Neural cell (in vitro differentiated cells): Measurements from ENCODE around the gene GZMH. TPM values are rescaled to one million over a fixed set of nuclear protein-coding genes. Genes with fewer than 3 reads are reported as not detected.

Source experiments
- H2AFZ ChIP-seq: fragments of 200-600, 300-800 bp; sonication (generic), shearing (Covaris generic); 2 replicates; pipeline ENCODE4 v1.6.0; 2014; ENCODE audit warnings: low read depth, mild to moderate bottlenecking, antibody characterized with exemption, low read length, moderate library complexity
- H3F3A ChIP-seq: fragments of 200-600 bp; shearing (Covaris generic); 2 replicates; pipeline ENCODE4 v1.6.1; 2016; ENCODE audit warnings: mild to moderate bottlenecking, moderate library complexity, mixed read lengths, antibody characterized with exemption, low read length; ENCODE audit not compliant: insufficient read depth, poor library complexity, severe bottlenecking
- H3K27ac ChIP-seq: fragments of 200-600, 300-800 bp; sonication (generic), shearing (Covaris generic); 2 replicates; pipeline ENCODE4 v1.5.1; 2014; ENCODE audit warnings: mild to moderate bottlenecking, low read length, moderate library complexity
- H3K27me3 ChIP-seq: fragments of 300-800, 200-600 bp; sonication (generic), shearing (Covaris generic); 2 replicates; pipeline ENCODE4 v1.6.0; 2014; ENCODE audit warnings: mild to moderate bottlenecking, low read depth, low read length, moderate library complexity; ENCODE audit not compliant: insufficient read depth
- H3K36me3 ChIP-seq: fragments of 300-800, 200-600 bp; sonication (generic), shearing (Covaris generic); 2 replicates; pipeline ENCODE4 v1.5.1; 2014; ENCODE audit warnings: mild to moderate bottlenecking, antibody characterized with exemption, low read length, moderate library complexity; ENCODE audit not compliant: insufficient read depth
- H3K4me2 ChIP-seq: fragments of 300-800, 200-600 bp; sonication (generic), shearing (Covaris generic); 2 replicates; pipeline ENCODE4 v1.6.0; 2014; ENCODE audit warnings: mild to moderate bottlenecking, low read length
- H3K4me3 ChIP-seq: fragments of 300-800, 200-600 bp; sonication (generic), shearing (Covaris generic); 2 replicates; pipeline ENCODE4 v1.5.1; 2014; ENCODE audit warnings: mild to moderate bottlenecking, low read length, moderate library complexity
- H3K79me2 ChIP-seq: fragments of 200-600 bp; shearing (Covaris generic); replicated peaks from 2 replicates; pipeline ENCODE4 v1.6.0; 2014; ENCODE audit warnings: mild to moderate bottlenecking, low read length, moderate library complexity; ENCODE audit not compliant: insufficient read depth
- H3K9ac ChIP-seq: fragments of 300-800, 200-600 bp; sonication (generic), shearing (Covaris generic); 2 replicates; pipeline ENCODE4 v1.6.1; 2016; ENCODE audit warnings: mild to moderate bottlenecking, low read length, mixed read lengths
- H3K9me2 ChIP-seq: fragments of 200-600 bp; shearing (Covaris generic); 2 replicates; pipeline ENCODE4 v1.6.1; 2016; ENCODE audit warnings: mild to moderate bottlenecking, low read length, mixed read lengths; ENCODE audit not compliant: insufficient read depth
- H3K9me3 ChIP-seq: fragments of 200-600, 300-800 bp; sonication (generic), shearing (Covaris generic); 2 replicates; pipeline ENCODE4 v1.6.1; 2016; ENCODE audit warnings: mild to moderate bottlenecking, mixed run types, low read length, moderate library complexity, mixed read lengths
- H4K20me1 ChIP-seq: fragments of 200-600 bp; shearing (Covaris generic); 2 replicates; pipeline ENCODE4 v1.6.1; 2016; ENCODE audit warnings: mild to moderate bottlenecking, mixed run types; ENCODE audit not compliant: insufficient read depth
- EP300 ChIP-seq: fragments of 450-650 bp; conservative IDR thresholded peaks from 2 replicates; pipeline ENCODE4 v1.6.1; 2014; ENCODE audit warnings: antibody characterized with exemption, mild to moderate bottlenecking, moderate library complexity; ENCODE audit not compliant: poor library complexity, severe bottlenecking
- EZH2 ChIP-seq: fragments of 200-600, 300-800 bp; shearing (Covaris generic), sonication (generic); IDR thresholded peaks from 2 replicates; pipeline ENCODE4 v1.6.1; 2014; ENCODE audit warnings: antibody characterized with exemption, low read length, borderline replicate concordance, mild to moderate bottlenecking; ENCODE audit not compliant: insufficient read depth, poor library complexity, severe bottlenecking
- MXI1 ChIP-seq: fragments of 450-650 bp; conservative IDR thresholded peaks from 2 replicates; pipeline ENCODE4 v1.6.1; 2014; ENCODE audit warnings: antibody characterized with exemption, mild to moderate bottlenecking; ENCODE audit not compliant: poor library complexity, severe bottlenecking
- POLR2AphosphoS5 ChIP-seq: IDR thresholded peaks from 2 replicates; pipeline ENCODE4 v1.6.1; 2012
- RAD21 ChIP-seq: fragments of 450-650 bp; conservative IDR thresholded peaks from 2 replicates; pipeline ENCODE4 v1.6.1; 2014; ENCODE audit warnings: antibody characterized with exemption, mild to moderate bottlenecking, moderate library complexity
- SMC3 ChIP-seq: fragments of 450-650 bp; conservative IDR thresholded peaks from 2 replicates; pipeline ENCODE4 v1.6.1; 2014; ENCODE audit warnings: antibody characterized with exemption, mild to moderate bottlenecking, moderate library complexity; ENCODE audit not compliant: poor library complexity
- TAF1 ChIP-seq: IDR thresholded peaks from 2 replicates; pipeline ENCODE4 v1.6.1; 2012; ENCODE audit warnings: low read depth
- polyA plus RNA-seq: library from polyadenylated mRNA; depleted of rRNA; stranded (reverse); fragments of >200 nt; gene quantifications from 2 replicates; pipeline ENCODE4 v1.2.3, GENCODE V29; 2014
- TF ChIP-seq, protein P1 (sequence below): fragments of 450-650 bp; IDR thresholded peaks from 2 replicates; pipeline ENCODE4 v1.5.1; 2014; ENCODE audit warnings: antibody characterized with exemption, mild to moderate bottlenecking, moderate library complexity; ENCODE audit not compliant: poor library complexity, severe bottlenecking
- TF ChIP-seq, protein P2 (sequence below): IDR thresholded peaks from 2 replicates; pipeline ENCODE4 v1.6.1; 2012; ENCODE audit warnings: borderline replicate concordance

GZMH gene
- polyA plus RNA-seq, 1 donor from 2014 or later: not detected

DNA sequence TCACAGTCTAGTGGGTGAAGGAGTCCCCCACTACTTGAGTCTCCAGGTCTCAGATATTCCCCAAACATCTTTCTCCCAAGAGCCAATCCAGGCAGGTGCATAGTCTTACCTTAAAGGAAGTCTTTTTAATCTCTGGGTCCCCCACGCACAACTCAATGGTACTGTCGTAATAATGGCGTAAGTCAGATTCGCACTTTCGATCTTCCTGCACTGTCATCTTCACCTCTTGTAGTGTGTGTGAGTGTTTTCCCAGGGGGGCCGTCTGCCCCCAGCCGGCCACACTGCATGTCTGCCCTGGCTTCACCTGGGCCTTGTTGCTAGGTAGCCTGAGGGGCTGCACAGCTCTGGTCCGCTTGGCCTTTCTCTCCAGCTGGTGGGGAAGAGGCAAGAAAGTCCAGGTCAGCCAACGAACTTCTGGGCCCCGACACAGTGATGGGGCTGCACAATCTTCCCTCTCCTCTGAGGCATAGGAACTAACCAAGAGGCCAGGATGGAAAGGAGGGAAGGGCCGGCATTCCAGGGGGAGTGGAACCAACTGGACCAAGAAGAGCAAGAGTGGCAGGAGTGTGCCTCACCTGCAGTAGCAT is 22.4 kb upstream of the GZMH start:
- no peak overlapping the region for H2AFZ ChIP-seq
- no peaks in the 10 kb centered on the region for H3F3A ChIP-seq
- TF ChIP-seq POLR2AphosphoS5: no peak
- H3K4me2 ChIP-seq: no peak overlapping the region
- H3K9ac ChIP-seq: no peak overlapping the region
- no peak overlapping the region for H3K4me3 ChIP-seq
- no peaks in the 10 kb centered on the region for H3K9me2 ChIP-seq
- H3K79me2 ChIP-seq: no peaks in the 10 kb centered on the region
- no peaks in the 10 kb centered on the region for H3K9me3 ChIP-seq
- no peaks in the 10 kb centered on the region for H3K27me3 ChIP-seq
- H4K20me1 ChIP-seq: no peaks in the 10 kb centered on the region
- H3K36me3 ChIP-seq: no peaks in the 10 kb centered on the region
- H3K27ac ChIP-seq: no peak overlapping the region

DNA sequence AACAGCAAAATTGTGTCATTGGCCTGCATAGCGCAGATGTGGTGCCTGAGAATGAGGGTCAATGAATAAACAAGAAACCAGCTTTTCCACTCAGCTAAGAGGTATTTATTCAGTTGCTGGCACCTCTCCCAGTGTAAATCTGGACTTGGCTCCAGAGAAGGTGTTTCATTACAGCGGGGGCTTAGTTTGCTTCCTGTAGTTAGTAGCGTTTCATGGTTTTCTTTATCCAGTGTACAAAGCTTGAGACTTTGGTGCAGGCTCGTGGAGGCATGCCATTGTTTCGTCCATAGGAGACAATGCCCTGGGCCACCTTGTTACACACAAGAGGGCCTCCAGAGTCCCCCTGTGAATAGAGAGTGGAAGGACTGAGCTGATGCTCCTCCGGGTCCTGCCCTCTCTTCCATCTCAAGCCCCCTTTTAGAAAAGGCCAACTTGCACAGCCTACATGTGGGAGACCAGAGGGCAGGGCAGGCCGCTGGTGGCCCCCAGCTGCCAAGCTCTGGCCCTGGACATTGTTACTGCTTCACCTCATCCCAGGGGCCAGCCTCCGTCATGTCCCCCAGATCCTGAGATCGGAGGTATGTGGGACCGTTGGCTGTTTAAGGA is 21.5 kb upstream of the GZMH start:
- TF ChIP-seq TAF1: no peak
- TF ChIP-seq POLR2AphosphoS5: no peak
- no peak for TF ChIP-seq EP300
- no peak for TF ChIP-seq RAD21
- TF ChIP-seq MXI1: no peak
- TF ChIP-seq, protein P1, sequence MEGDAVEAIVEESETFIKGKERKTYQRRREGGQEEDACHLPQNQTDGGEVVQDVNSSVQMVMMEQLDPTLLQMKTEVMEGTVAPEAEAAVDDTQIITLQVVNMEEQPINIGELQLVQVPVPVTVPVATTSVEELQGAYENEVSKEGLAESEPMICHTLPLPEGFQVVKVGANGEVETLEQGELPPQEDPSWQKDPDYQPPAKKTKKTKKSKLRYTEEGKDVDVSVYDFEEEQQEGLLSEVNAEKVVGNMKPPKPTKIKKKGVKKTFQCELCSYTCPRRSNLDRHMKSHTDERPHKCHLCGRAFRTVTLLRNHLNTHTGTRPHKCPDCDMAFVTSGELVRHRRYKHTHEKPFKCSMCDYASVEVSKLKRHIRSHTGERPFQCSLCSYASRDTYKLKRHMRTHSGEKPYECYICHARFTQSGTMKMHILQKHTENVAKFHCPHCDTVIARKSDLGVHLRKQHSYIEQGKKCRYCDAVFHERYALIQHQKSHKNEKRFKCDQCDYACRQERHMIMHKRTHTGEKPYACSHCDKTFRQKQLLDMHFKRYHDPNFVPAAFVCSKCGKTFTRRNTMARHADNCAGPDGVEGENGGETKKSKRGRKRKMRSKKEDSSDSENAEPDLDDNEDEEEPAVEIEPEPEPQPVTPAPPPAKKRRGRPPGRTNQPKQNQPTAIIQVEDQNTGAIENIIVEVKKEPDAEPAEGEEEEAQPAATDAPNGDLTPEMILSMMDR: no peak
- no peak for TF ChIP-seq SMC3
- TF ChIP-seq EZH2: no peak
- TF ChIP-seq, protein P2, sequence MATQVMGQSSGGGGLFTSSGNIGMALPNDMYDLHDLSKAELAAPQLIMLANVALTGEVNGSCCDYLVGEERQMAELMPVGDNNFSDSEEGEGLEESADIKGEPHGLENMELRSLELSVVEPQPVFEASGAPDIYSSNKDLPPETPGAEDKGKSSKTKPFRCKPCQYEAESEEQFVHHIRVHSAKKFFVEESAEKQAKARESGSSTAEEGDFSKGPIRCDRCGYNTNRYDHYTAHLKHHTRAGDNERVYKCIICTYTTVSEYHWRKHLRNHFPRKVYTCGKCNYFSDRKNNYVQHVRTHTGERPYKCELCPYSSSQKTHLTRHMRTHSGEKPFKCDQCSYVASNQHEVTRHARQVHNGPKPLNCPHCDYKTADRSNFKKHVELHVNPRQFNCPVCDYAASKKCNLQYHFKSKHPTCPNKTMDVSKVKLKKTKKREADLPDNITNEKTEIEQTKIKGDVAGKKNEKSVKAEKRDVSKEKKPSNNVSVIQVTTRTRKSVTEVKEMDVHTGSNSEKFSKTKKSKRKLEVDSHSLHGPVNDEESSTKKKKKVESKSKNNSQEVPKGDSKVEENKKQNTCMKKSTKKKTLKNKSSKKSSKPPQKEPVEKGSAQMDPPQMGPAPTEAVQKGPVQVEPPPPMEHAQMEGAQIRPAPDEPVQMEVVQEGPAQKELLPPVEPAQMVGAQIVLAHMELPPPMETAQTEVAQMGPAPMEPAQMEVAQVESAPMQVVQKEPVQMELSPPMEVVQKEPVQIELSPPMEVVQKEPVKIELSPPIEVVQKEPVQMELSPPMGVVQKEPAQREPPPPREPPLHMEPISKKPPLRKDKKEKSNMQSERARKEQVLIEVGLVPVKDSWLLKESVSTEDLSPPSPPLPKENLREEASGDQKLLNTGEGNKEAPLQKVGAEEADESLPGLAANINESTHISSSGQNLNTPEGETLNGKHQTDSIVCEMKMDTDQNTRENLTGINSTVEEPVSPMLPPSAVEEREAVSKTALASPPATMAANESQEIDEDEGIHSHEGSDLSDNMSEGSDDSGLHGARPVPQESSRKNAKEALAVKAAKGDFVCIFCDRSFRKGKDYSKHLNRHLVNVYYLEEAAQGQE: no peak
- Histone ChIP-seq H3K36me3 (no peaks in the 10 kb centered on the region), H3K27me3 (no peaks in the 10 kb centered on the region), H3K4me2 (no peak overlapping the region), H3K79me2 (no peaks in the 10 kb centered on the region), H4K20me1 (no peaks in the 10 kb centered on the region), H3F3A (no peaks in the 10 kb centered on the region), H2AFZ (no peak overlapping the region), H3K4me3 (no peak overlapping the region), H3K9me3 (no peaks in the 10 kb centered on the region), H3K9ac (no peak overlapping the region), H3K9me2 (no peaks in the 10 kb centered on the region), H3K27ac (no peak overlapping the region)
